ENCODE results near the gene OR1D5. TPM values are rescaled to one million over a fixed set of nuclear protein-coding genes. Genes with fewer than 3 reads are reported as not detected.
"Not testable (repeated sequence)": the region's sequence is repeated elsewhere in the genome, so short reads cannot be mapped to it uniquely, and the experiment has no call there.

The OR1D5 gene, protein sequence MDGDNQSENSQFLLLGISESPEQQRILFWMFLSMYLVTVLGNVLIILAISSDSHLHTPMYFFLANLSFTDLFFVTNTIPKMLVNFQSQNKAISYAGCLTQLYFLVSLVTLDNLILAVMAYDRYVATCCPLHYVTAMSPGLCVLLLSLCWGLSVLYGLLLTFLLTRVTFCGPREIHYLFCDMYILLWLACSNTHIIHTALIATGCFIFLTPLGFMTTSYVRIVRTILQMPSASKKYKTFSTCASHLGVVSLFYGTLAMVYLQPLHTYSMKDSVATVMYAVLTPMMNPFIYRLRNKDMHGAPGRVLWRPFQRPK
- total RNA-seq (not detected), polyA plus RNA-seq (ENCODE audit: insufficient read depth, low read depth, low replicate concordance) (not detected)
- long read RNA-seq, donor 1 = 0 reads
- long read RNA-seq, donor 2 = 0 reads
- long read RNA-seq, donor 3 = 0 reads
- long read RNA-seq, donor 4 = 0 reads
- long read RNA-seq, donor 5 = 0 reads
- long read RNA-seq, donor 6 = 0 reads
- long read RNA-seq, donor 7 = 0 reads
- long read RNA-seq, donor 8 = 0 reads
- long read RNA-seq, donor 9 = 0 reads
- long read RNA-seq, donor 10 = 0 reads

DNA sequence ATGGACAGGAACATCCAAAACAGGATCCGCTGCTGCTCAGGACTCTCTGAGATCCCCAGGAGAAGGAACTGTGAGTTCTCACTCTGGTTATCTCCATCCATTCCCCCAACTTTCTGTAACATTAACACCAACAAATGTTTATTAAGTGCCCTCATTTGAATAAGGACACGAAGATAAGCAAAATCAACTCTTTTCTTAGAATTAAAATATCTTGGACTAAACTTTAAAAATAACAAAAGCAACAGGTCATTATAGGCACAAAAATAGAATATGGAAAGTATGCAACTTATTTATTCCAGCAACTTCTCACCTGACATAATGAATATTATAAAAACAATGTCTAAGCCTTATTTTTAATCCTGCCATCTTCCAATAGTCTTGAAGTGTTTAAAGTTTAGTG lies at the start of gene OR1D5:
Gene OR1D5 (minus strand): TSS at position 101 of the 400 bp plus-strand sequence. CDS start 0 bp downstream, at position 101.
- H3K4me3 ChIP-seq (ENCODE audit: low read length in 3 of 3); H3K9me3 ChIP-seq (ENCODE audit: control insufficient read depth in 2 of 3, insufficient read depth in 1 of 3, low read length in 3 of 3); H3K27ac ChIP-seq (ENCODE audit: low read depth in 2 of 2, low read length in 2 of 2); intact Hi-C loops (cut with DNase I); H3K4me1 ChIP-seq (ENCODE audit: control insufficient read depth in 2 of 3, insufficient read depth in 2 of 3, low read depth in 1 of 3, low read length in 3 of 3); H3K36me3 ChIP-seq (ENCODE audit: control insufficient read depth in 2 of 3, insufficient read depth in 3 of 3, low read length in 3 of 3); H3K27me3 ChIP-seq (ENCODE audit: control insufficient read depth, insufficient read depth, low read length); H3K9ac ChIP-seq (ENCODE audit: low read length in 3 of 3); DNase-seq: not testable (repeated sequence)
- FAIRE-seq = peak; percentile 21

DNA sequence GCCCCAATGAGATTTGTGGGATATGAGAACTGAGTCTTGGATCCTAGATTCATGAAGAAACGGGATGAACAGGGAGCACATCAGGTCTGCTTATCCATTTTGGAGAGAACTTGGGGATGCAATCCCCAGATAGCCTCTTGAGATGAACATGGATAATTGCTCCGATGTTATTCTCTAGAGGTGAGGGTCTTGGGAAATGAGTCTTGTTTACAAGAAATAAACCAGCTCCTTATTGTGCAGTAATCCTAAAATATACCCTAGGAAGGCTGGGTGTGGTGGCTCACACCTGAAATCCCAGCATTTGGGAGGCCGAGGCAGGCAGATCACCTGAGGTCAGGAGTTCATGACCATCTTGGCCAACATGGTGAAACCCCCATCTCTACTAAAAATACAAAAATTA lies 40.9 kb upstream of the OR1D5 start, which contains the start of gene OR1D2:
Gene OR1D2 (minus strand): TSS at position 101 of the 400 bp plus-strand sequence. CDS start 11,426 bp downstream, outside the sequence.
- H3K4me1 ChIP-seq (ENCODE audit: control insufficient read depth in 2 of 3, insufficient read depth in 2 of 3, low read depth in 1 of 3, low read length in 3 of 3) = no peaks in the 10 kb centered on the region
- H3K9ac ChIP-seq (ENCODE audit: low read length in 3 of 3) = no peak within 1 kb of the TSS
- TF ChIP-seq, protein P1, sequence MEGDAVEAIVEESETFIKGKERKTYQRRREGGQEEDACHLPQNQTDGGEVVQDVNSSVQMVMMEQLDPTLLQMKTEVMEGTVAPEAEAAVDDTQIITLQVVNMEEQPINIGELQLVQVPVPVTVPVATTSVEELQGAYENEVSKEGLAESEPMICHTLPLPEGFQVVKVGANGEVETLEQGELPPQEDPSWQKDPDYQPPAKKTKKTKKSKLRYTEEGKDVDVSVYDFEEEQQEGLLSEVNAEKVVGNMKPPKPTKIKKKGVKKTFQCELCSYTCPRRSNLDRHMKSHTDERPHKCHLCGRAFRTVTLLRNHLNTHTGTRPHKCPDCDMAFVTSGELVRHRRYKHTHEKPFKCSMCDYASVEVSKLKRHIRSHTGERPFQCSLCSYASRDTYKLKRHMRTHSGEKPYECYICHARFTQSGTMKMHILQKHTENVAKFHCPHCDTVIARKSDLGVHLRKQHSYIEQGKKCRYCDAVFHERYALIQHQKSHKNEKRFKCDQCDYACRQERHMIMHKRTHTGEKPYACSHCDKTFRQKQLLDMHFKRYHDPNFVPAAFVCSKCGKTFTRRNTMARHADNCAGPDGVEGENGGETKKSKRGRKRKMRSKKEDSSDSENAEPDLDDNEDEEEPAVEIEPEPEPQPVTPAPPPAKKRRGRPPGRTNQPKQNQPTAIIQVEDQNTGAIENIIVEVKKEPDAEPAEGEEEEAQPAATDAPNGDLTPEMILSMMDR (IDR thresholded peaks at IDR 0.05; ENCODE audit: borderline replicate concordance, extremely low read depth, insufficient read depth) = no peak
- intact Hi-C loops (cut with DNase I) = no loop called here
- DNase-seq (no peak), FAIRE-seq (no peak)
- no peak within 1 kb of the TSS for H3K27ac ChIP-seq (ENCODE audit: low read depth in 2 of 2, low read length in 2 of 2)
- H3K9me3 ChIP-seq (ENCODE audit: control insufficient read depth in 2 of 3, insufficient read depth in 1 of 3, low read length in 3 of 3) = peaks cover 0 to 15% (median 10%) of the 10 kb centered on the region in 3 donors
- H3K36me3 ChIP-seq (ENCODE audit: control insufficient read depth in 2 of 3, insufficient read depth in 3 of 3, low read length in 3 of 3) = no peaks in the 10 kb centered on the region
- no peak within 1 kb of the TSS for H3K4me3 ChIP-seq (ENCODE audit: low read length in 3 of 3)
- no peaks in the 10 kb centered on the region for H3K27me3 ChIP-seq (ENCODE audit: control insufficient read depth, insufficient read depth, low read length)

DNA sequence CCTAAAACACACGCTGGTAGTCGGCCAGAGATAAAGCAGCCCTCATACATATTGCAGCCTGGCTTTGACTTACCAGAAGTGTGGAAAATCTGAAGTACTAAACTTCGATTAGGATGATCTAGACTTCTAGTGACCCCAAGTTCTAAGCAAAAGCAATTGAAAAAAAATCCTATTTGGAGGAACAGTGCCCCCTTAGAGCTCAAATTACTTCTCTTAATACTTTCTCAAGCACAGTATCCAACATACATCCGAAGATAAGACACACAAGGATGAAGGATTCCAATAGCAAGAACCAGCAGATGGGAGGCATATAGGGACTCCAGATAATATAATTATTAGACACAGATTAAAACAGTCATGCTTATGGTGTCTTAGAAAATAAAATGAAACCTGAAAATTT lies 10.4 kb upstream of the OR1D5 start:
- H3K4me3 ChIP-seq (ENCODE audit: low read length in 3 of 3); H3K9me3 ChIP-seq (ENCODE audit: control insufficient read depth in 2 of 3, insufficient read depth in 1 of 3, low read length in 3 of 3); H3K4me1 ChIP-seq (ENCODE audit: control insufficient read depth in 2 of 3, insufficient read depth in 2 of 3, low read depth in 1 of 3, low read length in 3 of 3); H3K27me3 ChIP-seq (ENCODE audit: control insufficient read depth, insufficient read depth, low read length); H3K36me3 ChIP-seq (ENCODE audit: control insufficient read depth in 2 of 3, insufficient read depth in 3 of 3, low read length in 3 of 3); intact Hi-C loops (cut with DNase I); DNase-seq; FAIRE-seq; H3K9ac ChIP-seq (ENCODE audit: low read length in 3 of 3); H3K27ac ChIP-seq (ENCODE audit: low read depth in 2 of 2, low read length in 2 of 2): not testable (repeated sequence)

DNA sequence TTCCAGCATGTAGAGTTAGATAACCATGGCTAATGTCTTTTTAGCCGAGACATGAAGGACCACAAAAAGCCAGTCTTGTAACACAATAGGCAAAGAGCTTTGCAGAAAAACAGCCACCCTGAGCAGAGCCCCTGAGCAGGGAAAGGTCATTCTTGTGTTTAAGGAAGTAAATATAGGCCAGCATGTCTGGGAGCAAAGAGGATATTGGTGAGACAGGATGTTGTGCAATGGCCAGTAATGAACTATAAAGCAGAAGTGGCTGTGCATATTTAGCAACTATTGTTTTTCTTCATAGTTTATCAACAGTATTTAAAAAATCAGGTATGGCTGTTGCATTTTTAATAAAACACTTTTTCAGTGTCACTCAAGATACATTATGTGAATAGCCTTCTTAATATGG lies 1.8 kb upstream of the OR1D5 start:
- peak in 1 of 5 donors; percentile 23 for DNase-seq
- intact Hi-C loops (cut with DNase I); H3K36me3 ChIP-seq (ENCODE audit: control insufficient read depth in 2 of 3, insufficient read depth in 3 of 3, low read length in 3 of 3); FAIRE-seq; H3K9me3 ChIP-seq (ENCODE audit: control insufficient read depth in 2 of 3, insufficient read depth in 1 of 3, low read length in 3 of 3); H3K27me3 ChIP-seq (ENCODE audit: control insufficient read depth, insufficient read depth, low read length); H3K4me1 ChIP-seq (ENCODE audit: control insufficient read depth in 2 of 3, insufficient read depth in 2 of 3, low read depth in 1 of 3, low read length in 3 of 3); H3K27ac ChIP-seq (ENCODE audit: low read depth in 2 of 2, low read length in 2 of 2); H3K9ac ChIP-seq (ENCODE audit: low read length in 3 of 3); H3K4me3 ChIP-seq (ENCODE audit: low read length in 3 of 3): not testable (repeated sequence)

DNA sequence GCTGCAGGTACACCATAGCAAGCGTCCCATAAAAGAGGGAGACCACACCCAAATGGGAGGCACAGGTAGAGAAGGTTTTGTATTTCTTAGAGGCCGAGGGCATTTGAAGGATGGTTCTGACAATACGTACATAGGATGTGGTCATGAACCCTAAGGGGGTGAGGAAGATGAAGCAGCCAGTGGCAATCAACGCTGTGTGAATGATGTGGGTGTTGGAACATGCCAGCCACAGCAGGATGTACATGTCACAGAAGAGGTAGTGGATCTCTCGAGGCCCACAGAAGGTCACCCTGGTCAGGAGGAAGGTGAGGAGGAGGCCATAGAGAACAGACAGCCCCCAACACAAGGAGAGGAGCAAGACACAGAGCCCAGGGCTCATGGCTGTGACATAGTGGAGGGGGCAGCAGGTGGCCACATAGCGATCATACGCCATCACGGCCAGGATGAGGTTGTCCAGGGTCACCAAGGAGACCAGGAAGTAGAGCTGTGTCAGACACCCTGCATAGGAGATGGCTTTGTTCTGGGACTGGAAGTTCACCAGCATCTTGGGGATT lies 506 bp downstream of the OR1D5 start:
- H3K27me3 ChIP-seq (ENCODE audit: control insufficient read depth, insufficient read depth, low read length); intact Hi-C loops (cut with DNase I); H3K36me3 ChIP-seq (ENCODE audit: control insufficient read depth in 2 of 3, insufficient read depth in 3 of 3, low read length in 3 of 3); DNase-seq; H3K9ac ChIP-seq (ENCODE audit: low read length in 3 of 3); H3K4me3 ChIP-seq (ENCODE audit: low read length in 3 of 3); H3K9me3 ChIP-seq (ENCODE audit: control insufficient read depth in 2 of 3, insufficient read depth in 1 of 3, low read length in 3 of 3); FAIRE-seq; H3K27ac ChIP-seq (ENCODE audit: low read depth in 2 of 2, low read length in 2 of 2); H3K4me1 ChIP-seq (ENCODE audit: control insufficient read depth in 2 of 3, insufficient read depth in 2 of 3, low read depth in 1 of 3, low read length in 3 of 3): not testable (repeated sequence)

DNA sequence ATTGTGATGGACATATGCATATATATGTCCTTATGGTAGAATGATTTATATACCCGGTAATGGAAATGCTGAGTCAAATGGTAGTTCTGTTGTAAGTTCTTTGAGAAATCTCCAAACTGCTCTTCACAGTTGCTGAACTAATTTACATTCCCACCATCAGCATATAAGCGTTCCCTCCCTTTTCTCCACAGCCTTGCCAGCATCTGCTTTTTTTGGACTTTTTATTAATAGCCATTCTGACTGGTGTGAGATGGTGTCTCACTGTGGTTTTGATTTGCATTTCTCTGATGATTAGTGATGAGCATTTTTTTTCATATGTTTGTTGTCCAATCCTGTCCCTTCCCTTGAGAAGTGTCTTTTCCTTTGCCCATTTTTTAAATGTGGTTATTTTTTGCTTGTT lies 8.5 kb downstream of the OR1D5 start:
- DNase-seq; H3K9ac ChIP-seq (ENCODE audit: low read length in 3 of 3); H3K27me3 ChIP-seq (ENCODE audit: control insufficient read depth, insufficient read depth, low read length); intact Hi-C loops (cut with DNase I); H3K9me3 ChIP-seq (ENCODE audit: control insufficient read depth in 2 of 3, insufficient read depth in 1 of 3, low read length in 3 of 3); H3K4me1 ChIP-seq (ENCODE audit: control insufficient read depth in 2 of 3, insufficient read depth in 2 of 3, low read depth in 1 of 3, low read length in 3 of 3); H3K36me3 ChIP-seq (ENCODE audit: control insufficient read depth in 2 of 3, insufficient read depth in 3 of 3, low read length in 3 of 3); H3K27ac ChIP-seq (ENCODE audit: low read depth in 2 of 2, low read length in 2 of 2); H3K4me3 ChIP-seq (ENCODE audit: low read length in 3 of 3); FAIRE-seq: not testable (repeated sequence)
